ENCODE measurements around the gene NTSR1. TPM values are rescaled to one million over a fixed set of nuclear protein-coding genes. Genes with fewer than 3 reads are reported as not detected.

The NTSR1 gene
- total RNA-seq, 1 donor from 2014 or later: 0.24 TPM

DNA sequence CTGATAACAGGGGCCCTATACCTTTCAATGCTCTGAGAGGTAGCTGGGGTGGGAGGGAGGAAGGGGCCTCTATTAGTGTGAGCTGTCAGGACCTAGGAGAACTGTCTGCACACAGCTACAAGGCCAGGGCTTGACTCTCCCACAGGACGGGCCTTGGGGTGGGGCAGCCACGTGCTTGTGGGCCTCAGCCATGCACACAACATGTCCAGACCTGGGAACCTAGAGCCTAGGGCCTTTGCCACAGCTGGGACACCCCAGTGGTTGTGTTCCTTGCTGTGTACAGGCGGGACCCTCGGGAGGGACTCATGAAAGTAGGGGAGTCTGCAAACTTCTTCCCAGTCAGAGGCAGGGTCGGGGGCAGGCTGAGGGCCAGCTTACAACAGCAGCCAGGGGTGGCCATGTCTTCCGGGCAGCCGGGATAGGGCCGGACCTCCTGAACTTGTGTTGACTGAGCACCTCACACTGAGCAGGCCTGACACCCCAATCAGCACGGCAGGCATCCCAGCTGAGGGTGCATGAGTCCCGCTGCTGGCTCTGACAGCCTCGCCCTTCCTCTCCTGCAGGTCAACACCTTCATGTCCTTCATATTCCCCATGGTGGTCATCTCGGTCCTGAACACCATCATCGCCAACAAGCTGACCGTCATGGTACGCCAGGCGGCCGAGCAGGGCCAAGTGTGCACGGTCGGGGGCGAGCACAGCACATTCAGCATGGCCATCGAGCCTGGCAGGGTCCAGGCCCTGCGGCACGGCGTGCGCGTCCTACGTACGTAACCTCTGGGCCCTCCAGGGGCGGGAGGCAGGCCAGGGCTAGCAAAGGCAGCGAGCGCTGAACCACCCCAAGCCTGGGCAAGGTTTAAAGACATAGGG is 45.7 kb downstream of the NTSR1 start:
- H3K27me3 Mint-ChIP-seq: peaks cover 11% of the 10 kb centered on the region
- H3K27ac Mint-ChIP-seq: no peak overlapping the region
- H3K4me3 Mint-ChIP-seq: no peak overlapping the region
- DNase-seq (ENCODE audit: extremely low spot score, unreplicated experiment): no peak
- H3K36me3 Mint-ChIP-seq: no peaks in the 10 kb centered on the region
- no peaks in the 10 kb centered on the region for H3K4me1 Mint-ChIP-seq (ENCODE audit: unreplicated experiment)
- peaks cover 8% of the 10 kb centered on the region for H3K9me3 Mint-ChIP-seq
- TF ChIP-seq, protein P1, sequence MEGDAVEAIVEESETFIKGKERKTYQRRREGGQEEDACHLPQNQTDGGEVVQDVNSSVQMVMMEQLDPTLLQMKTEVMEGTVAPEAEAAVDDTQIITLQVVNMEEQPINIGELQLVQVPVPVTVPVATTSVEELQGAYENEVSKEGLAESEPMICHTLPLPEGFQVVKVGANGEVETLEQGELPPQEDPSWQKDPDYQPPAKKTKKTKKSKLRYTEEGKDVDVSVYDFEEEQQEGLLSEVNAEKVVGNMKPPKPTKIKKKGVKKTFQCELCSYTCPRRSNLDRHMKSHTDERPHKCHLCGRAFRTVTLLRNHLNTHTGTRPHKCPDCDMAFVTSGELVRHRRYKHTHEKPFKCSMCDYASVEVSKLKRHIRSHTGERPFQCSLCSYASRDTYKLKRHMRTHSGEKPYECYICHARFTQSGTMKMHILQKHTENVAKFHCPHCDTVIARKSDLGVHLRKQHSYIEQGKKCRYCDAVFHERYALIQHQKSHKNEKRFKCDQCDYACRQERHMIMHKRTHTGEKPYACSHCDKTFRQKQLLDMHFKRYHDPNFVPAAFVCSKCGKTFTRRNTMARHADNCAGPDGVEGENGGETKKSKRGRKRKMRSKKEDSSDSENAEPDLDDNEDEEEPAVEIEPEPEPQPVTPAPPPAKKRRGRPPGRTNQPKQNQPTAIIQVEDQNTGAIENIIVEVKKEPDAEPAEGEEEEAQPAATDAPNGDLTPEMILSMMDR (conservative IDR thresholded peaks at IDR 0.05): no peak

DNA sequence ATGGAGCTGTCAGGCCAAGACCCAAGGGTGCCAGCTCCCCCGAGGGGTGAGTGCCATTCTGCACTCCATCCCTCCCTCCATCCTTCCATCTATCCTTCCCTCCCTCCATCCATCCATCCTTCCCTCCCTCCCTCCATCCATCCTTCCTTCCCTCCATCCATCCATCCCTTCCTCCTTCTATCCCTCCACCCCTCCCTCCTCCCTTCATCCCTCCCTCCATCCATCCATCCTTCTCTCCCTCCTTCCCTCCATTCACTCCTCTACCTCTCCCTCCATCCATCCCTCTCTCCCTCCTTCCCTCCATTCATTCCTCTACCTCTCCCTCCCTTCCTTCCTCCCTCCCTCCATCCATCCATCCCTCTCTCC is 46.3 kb downstream of the NTSR1 start:
- Mint-ChIP-seq H3K27ac (no peak overlapping the region), H3K4me1 (ENCODE audit: unreplicated experiment) (peaks cover 3% of the 10 kb centered on the region), H3K36me3 (no peaks in the 10 kb centered on the region), H3K4me3 (no peak overlapping the region), H3K27me3 (peaks cover 10% of the 10 kb centered on the region), H3K9me3 (peaks cover 8% of the 10 kb centered on the region)
- DNase-seq (ENCODE audit: extremely low spot score, unreplicated experiment): no peak
- TF ChIP-seq, protein P1 (conservative IDR thresholded peaks at IDR 0.05): no peak

DNA sequence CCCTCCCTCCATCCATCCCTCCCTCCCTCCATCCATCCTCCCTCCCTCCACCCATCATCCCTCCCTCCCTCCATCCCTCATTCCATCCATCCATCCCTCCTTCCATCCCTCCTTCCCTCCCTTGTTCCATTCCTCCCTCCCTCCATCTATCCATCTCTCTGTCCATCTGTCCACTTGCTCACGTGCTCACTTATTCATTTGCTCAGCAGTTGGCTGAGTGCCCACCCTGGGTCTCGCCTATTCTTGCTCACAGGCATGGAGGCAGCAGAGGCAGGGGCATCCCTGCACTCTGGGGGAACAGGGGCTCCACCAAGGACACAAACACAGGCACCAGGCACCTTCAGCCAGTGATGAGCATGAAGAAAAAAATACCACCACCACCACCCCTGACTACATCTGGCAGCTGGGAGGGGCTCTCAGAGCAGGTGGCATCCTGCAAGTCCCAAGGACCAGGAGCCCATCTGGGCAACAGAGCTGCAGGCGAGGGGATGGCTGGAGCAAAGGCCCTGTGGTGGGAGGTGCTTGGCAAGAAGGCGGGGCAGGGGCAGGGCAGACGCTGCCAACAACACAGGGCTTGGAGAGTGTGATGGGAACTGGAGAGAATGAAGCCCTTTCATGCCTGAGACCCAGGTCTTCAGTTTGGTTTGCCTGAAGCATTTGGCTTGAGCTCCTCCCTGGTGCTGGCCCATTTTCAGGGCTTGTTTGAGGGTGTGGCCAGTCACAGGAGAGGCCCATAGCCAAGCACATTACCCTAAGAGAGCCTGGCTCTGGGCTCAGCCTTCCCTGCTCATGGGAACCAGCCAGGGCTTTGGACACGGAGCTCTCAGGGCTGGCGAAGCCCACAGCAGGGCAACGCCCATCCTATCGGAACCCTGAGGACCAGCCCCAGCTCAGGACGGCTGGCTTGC is 47.4 kb downstream of the NTSR1 start:
- peaks cover 8% of the 10 kb centered on the region for H3K9me3 Mint-ChIP-seq
- no peak for DNase-seq (ENCODE audit: extremely low spot score, unreplicated experiment)
- H3K27me3 Mint-ChIP-seq: peaks cover 10% of the 10 kb centered on the region
- H3K27ac Mint-ChIP-seq: no peak overlapping the region
- H3K4me3 Mint-ChIP-seq: no peak overlapping the region
- no peaks in the 10 kb centered on the region for H3K36me3 Mint-ChIP-seq
- TF ChIP-seq, protein P1 (conservative IDR thresholded peaks at IDR 0.05): no peak
- peaks cover 5% of the 10 kb centered on the region for H3K4me1 Mint-ChIP-seq (ENCODE audit: unreplicated experiment)

DNA sequence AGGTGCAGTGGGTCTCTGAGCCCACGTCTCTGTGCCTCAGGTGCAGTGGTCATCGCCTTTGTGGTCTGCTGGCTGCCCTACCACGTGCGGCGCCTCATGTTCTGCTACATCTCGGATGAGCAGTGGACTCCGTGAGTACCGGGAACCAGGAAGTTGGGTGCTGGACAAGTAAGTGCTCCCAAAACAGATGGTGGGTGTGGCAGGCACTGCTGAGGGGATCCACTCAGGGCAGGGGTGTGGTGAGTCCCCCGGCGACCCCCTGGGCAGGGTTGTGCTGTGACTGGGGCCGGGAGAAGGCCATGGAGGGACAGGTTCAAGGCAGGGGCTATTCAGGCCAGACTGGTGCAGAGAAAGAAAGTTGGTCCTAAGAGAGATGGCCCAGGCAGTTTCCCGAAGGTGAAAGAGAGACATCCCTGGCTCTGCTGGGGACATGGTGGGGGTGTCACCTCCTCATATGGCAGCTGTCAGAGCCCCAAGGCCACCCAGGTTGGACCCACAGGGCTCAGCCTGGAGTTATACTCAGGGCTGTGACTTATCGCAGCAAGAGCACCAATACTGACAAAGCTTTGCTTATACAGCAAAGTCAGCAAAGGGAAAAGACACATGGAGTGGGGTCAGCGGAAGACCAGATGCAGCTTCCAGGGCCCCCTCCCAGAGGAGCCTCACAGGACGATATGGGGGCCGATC is 49.7 kb downstream of the NTSR1 start:
- H3K27ac Mint-ChIP-seq: no peak overlapping the region
- H3K9me3 Mint-ChIP-seq: peaks cover 8% of the 10 kb centered on the region
- H3K4me1 Mint-ChIP-seq (ENCODE audit: unreplicated experiment): peaks cover 5% of the 10 kb centered on the region
- H3K36me3 Mint-ChIP-seq: no peaks in the 10 kb centered on the region
- H3K4me3 Mint-ChIP-seq: no peak overlapping the region
- TF ChIP-seq, protein P1 (conservative IDR thresholded peaks at IDR 0.05): no peak
- no peak for DNase-seq (ENCODE audit: extremely low spot score, unreplicated experiment)
- peaks cover 9% of the 10 kb centered on the region for H3K27me3 Mint-ChIP-seq

DNA sequence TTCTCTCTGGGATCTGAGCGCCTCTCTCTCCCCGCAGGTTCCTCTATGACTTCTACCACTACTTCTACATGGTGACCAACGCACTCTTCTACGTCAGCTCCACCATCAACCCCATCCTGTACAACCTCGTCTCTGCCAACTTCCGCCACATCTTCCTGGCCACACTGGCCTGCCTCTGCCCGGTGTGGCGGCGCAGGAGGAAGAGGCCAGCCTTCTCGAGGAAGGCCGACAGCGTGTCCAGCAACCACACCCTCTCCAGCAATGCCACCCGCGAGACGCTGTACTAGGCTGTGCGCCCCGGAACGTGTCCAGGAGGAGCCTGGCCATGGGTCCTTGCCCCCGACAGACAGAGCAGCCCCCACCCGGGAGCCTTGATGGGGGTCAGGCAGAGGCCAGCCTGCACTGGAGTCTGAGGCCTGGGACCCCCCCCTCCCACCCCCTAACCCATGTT is 51.4 kb downstream of the NTSR1 start:
- no peak for DNase-seq (ENCODE audit: extremely low spot score, unreplicated experiment)
- TF ChIP-seq, protein P1 (conservative IDR thresholded peaks at IDR 0.05): no peak
- Mint-ChIP-seq H3K27me3 (peaks cover 8% of the 10 kb centered on the region), H3K9me3 (peaks cover 8% of the 10 kb centered on the region), H3K4me1 (ENCODE audit: unreplicated experiment) (peaks cover 5% of the 10 kb centered on the region), H3K4me3 (no peak overlapping the region), H3K36me3 (no peaks in the 10 kb centered on the region), H3K27ac (peak overlapping the region; percentile 61)

All from type B pancreatic cell (in vitro differentiated cells).